Gastroesophageal sphincter (tissue), 3 donors: Measurements from ENCODE around the gene P3R3URF.
A peak's percentile ranks its signal among the peaks of the same experiment; 100 is the strongest.

Experiments used
- CTCF ChIP-seq, 4 experiments: fragments of 200-600 bp in 2 of 4; fragments of 450-650 bp in 2 of 4; sonication (generic) in 1 of 4; IDR thresholded peaks; one replicate each; pipeline ENCODE4 v1.5.1; 2017 to 2019; ENCODE audit warnings: antibody characterized with exemption in 4 of 4, mild to moderate bottlenecking in 2 of 4, moderate library complexity in 2 of 4
- POLR2AphosphoS5 ChIP-seq: sonication (generic); formaldehyde crosslinking; IDR thresholded peaks from one replicate; pipeline ENCODE4 v1.6.1; 2017; ENCODE audit warnings: antibody characterized with exemption

- TF ChIP-seq CTCF (IDR thresholded peaks at IDR 0.05) (no peak), POLR2AphosphoS5 (peak; percentile 63)
These were observed 41.5 kb downstream of the P3R3URF start for GRCh38 chr1:46134660-46135331.
